ENCODE measurements around the gene SOCS2.

DNA sequence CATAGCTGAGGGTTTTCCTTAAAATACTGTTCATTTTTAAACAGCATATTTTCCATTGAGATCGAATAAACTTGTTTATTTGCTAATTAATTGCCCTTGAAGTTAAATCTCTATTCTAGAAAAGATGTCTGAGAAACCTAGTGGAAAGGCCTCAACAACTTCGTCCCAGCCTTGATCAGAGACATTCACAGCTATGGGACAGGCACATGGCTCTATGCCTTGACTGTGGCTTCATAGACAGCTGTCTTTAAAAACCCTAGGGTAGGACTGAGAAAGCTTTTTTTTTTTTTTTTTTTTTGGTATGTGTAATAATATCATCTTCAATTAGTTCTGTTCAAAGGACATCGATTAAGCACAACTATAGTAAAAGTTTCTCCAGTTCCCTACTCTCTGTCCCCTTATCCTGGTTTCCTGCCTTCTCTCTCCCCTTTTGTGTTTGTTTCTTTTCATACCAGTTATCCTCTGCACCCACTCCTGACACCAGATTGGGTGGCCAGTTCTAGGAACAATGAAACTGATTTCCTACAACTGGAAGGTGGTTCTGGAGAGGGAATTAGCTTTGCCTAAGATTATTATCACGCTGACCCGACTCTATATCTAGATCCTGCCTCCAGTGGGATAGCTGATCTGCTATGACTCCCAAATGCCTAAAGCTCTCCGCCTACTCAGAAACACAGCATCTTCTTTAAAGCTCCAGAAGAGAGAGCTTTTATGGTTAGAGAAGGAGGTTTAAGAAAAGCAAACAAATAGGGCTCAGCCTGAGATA lies 20.3 kb downstream of the SOCS2 start:
- TF ChIP-seq, protein P1, sequence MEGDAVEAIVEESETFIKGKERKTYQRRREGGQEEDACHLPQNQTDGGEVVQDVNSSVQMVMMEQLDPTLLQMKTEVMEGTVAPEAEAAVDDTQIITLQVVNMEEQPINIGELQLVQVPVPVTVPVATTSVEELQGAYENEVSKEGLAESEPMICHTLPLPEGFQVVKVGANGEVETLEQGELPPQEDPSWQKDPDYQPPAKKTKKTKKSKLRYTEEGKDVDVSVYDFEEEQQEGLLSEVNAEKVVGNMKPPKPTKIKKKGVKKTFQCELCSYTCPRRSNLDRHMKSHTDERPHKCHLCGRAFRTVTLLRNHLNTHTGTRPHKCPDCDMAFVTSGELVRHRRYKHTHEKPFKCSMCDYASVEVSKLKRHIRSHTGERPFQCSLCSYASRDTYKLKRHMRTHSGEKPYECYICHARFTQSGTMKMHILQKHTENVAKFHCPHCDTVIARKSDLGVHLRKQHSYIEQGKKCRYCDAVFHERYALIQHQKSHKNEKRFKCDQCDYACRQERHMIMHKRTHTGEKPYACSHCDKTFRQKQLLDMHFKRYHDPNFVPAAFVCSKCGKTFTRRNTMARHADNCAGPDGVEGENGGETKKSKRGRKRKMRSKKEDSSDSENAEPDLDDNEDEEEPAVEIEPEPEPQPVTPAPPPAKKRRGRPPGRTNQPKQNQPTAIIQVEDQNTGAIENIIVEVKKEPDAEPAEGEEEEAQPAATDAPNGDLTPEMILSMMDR (optimal IDR thresholded peaks at IDR 0.05 in 1 of 3, IDR thresholded peaks at IDR 0.05 in 1 of 3, conservative IDR thresholded peaks at IDR 0.05 in 1 of 3; ENCODE audit: extremely low read depth in 1 of 3, insufficient read depth in 2 of 3, low read length in 3 of 3), result no peak
- no peak for TF ChIP-seq EZH2 (IDR thresholded peaks at IDR 0.05; ENCODE audit: low read length)

Data from keratinocyte (primary cell).